ENCODE measurements around the gene TWIST2. TPM values are rescaled to one million over a fixed set of nuclear protein-coding genes. Genes with fewer than 3 reads are reported as not detected.

TWIST2 gene
- total RNA-seq, 1 experiment from 2014 or later = 0.22 TPM

DNA sequence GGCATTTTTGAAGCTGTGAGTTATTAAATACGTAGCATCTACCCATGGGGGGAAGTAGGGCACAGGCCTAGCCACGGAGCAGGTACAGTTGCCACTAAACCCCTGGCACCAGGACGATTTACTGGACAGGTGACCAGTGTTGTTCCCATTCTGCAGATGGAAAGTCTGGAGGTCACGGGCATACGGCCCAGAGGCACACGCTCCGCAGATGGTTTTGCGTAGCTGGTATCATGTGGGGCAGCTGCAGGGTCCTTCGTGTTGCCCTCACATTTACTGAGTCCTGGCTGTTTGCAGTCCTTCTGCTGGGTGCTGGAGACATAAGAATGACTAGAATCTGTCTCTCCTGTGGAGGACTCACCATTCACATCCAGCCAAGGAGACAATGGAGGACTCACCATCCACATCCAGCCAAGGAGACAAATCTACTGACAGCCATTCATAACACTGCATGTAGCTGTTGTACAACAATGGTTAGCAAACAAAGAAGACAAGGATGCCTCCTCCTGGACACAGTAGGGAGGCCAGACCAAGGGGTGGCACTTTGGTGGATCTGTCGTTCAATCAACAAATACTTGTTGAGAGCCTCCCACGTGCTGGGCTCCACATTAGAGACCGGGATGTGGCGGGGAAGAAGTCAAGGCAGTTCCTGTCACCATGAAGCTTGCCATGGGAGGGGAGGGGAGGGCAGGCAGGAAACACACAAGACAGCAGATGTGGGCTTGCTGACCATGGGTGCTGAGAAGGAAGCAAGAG is 24.9 kb downstream of the TWIST2 start:
- H3K9ac ChIP-seq (ENCODE audit: extremely low read depth, insufficient read length, low read length) = no peak overlapping the region
- H3K79me1 ChIP-seq (ENCODE audit: insufficient read depth, low read depth, low read length, poor library complexity, severe bottlenecking) = no peaks in the 10 kb centered on the region
- H3K36me3 Mint-ChIP-seq (ENCODE audit: insufficient read depth in 1 of 3, low read depth in 3 of 3) = no peaks in the 10 kb centered on the region
- peaks cover 19% of the 10 kb centered on the region for H3K27me3 Mint-ChIP-seq (ENCODE audit: low read depth)
- no peak overlapping the region for H3K27ac ChIP-seq (ENCODE audit: insufficient read length, low read depth, low read length)
- H3K9me3 ChIP-seq (ENCODE audit: control insufficient read depth, low read depth, low read length) = no peaks in the 10 kb centered on the region
- no CpG with 5 or more reads among the region's 13 CpGs for WGBS (ENCODE audit: extremely low coverage, insufficient read length, low lambda C conversion rate)
- no peak overlapping the region for H3K14ac ChIP-seq (ENCODE audit: insufficient read depth, low read length)
- H3K56ac ChIP-seq (ENCODE audit: insufficient read length, low read depth, low read length) = no peak overlapping the region
- no peak overlapping the region for H2AK5ac ChIP-seq (ENCODE audit: insufficient read length, low read length)
- no peaks in the 10 kb centered on the region for H3K23me2 ChIP-seq (ENCODE audit: insufficient read length, low read depth, low read length, poor library complexity, severe bottlenecking)
- H2BK15ac ChIP-seq (ENCODE audit: low read depth, low read length) = no peak overlapping the region
- H2BK12ac ChIP-seq (ENCODE audit: insufficient read length, low read depth, low read length) = no peak overlapping the region
- DNase-seq = no peak
- H2BK120ac ChIP-seq (ENCODE audit: low read depth, low read length, poor library complexity, severe bottlenecking) = no peak overlapping the region
- H2BK5ac ChIP-seq (ENCODE audit: insufficient read length, low read length) = no peak overlapping the region
- H3K79me2 ChIP-seq (ENCODE audit: insufficient read depth, low read length) = no peaks in the 10 kb centered on the region
- no peak overlapping the region for H3K4ac ChIP-seq (ENCODE audit: low read depth, low read length)
- no peak overlapping the region for H3K23ac ChIP-seq (ENCODE audit: insufficient read length, low read depth, low read length)
- H3K18ac ChIP-seq (ENCODE audit: insufficient read length, low read depth, low read length) = no peak overlapping the region
- H4K91ac ChIP-seq (ENCODE audit: insufficient read length, low read depth, low read length) = no peak overlapping the region
- no peak overlapping the region for H2AFZ ChIP-seq (ENCODE audit: low read length)
- peaks cover 0 to 4% of the 10 kb centered on the region in 2 experiments; a peak in 1 of 4 replicates for H3K4me1 Mint-ChIP-seq
- no peak overlapping the region for H2BK20ac ChIP-seq (ENCODE audit: low read depth, low read length, poor library complexity, severe bottlenecking)
- H4K5ac ChIP-seq (ENCODE audit: insufficient read length, low read depth, low read length) = no peak overlapping the region
- H4K20me1 ChIP-seq (ENCODE audit: control insufficient read depth, insufficient read depth, insufficient read length) = no peaks in the 10 kb centered on the region
- no peak overlapping the region for H4K8ac ChIP-seq (replicated peaks; ENCODE audit: insufficient read length, low read depth, low read length)
- H3K4me1 ChIP-seq (ENCODE audit: insufficient read depth, low read length) = no peaks in the 10 kb centered on the region
- peaks cover 0 to 6% of the 10 kb centered on the region in 2 experiments; a peak in 2 of 5 replicates for H3K9me3 Mint-ChIP-seq
- H3K27ac Mint-ChIP-seq = no peak overlapping the region; a peak in 1 of 7 replicates
- H3K4me2 ChIP-seq (ENCODE audit: insufficient read depth, insufficient read length, low read length) = no peak overlapping the region
- no peaks in the 10 kb centered on the region for H3K27me3 ChIP-seq (ENCODE audit: insufficient read depth, low read length)
- no peak overlapping the region for H3K4me3 Mint-ChIP-seq
- TF ChIP-seq, protein P1, sequence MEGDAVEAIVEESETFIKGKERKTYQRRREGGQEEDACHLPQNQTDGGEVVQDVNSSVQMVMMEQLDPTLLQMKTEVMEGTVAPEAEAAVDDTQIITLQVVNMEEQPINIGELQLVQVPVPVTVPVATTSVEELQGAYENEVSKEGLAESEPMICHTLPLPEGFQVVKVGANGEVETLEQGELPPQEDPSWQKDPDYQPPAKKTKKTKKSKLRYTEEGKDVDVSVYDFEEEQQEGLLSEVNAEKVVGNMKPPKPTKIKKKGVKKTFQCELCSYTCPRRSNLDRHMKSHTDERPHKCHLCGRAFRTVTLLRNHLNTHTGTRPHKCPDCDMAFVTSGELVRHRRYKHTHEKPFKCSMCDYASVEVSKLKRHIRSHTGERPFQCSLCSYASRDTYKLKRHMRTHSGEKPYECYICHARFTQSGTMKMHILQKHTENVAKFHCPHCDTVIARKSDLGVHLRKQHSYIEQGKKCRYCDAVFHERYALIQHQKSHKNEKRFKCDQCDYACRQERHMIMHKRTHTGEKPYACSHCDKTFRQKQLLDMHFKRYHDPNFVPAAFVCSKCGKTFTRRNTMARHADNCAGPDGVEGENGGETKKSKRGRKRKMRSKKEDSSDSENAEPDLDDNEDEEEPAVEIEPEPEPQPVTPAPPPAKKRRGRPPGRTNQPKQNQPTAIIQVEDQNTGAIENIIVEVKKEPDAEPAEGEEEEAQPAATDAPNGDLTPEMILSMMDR (conservative IDR thresholded peaks at IDR 0.05) = no peak
- no peak overlapping the region for H3T11ph ChIP-seq (ENCODE audit: low read length)

All from H9 (cell line).